ENCODE results near the gene ACER2.
"Not testable (repeated sequence)": the region's sequence is repeated elsewhere in the genome, so short reads cannot be mapped to it uniquely, and the experiment has no call there.

The ACER2 gene

GRCh38 chr9:19409401-19410194 is 789 bp downstream of the ACER2 start:
- DNase-seq: no peak

- no peak for DNase-seq
Measured at GRCh38 chr9:19410195-19410503, 1.3 kb downstream of the ACER2 start.

GRCh38 chr9:19410594-19410993 is 1.8 kb downstream of the ACER2 start:
- no peak for DNase-seq

- no peak for DNase-seq
Measured at GRCh38 chr9:19411316-19411715, 2.5 kb downstream of the ACER2 start.

- not testable (repeated sequence) for DNase-seq
Measured at GRCh38 chr9:19413456-19413855, 4.6 kb downstream of the ACER2 start.

DNA sequence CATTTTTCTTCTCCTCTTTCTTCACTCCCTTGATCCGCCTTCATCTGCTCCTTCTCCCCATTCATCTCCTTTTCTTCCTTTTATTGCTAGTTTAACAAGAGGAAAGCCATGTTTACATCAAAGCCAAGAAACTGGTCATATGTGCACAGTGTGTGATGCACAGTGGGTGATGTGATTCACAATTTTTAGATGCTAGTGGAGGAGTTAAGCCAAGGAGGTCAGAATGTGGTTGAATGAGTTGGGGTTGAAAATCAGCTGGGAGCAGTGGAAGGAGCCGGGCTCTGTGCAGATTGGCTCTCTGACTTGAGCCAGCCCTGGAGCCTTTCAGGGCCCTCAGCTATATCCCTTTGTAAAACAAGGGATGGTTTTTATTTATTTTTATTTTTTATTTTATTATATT is 7.3 kb downstream of the ACER2 start:
- DNase-seq: no peak

DNA sequence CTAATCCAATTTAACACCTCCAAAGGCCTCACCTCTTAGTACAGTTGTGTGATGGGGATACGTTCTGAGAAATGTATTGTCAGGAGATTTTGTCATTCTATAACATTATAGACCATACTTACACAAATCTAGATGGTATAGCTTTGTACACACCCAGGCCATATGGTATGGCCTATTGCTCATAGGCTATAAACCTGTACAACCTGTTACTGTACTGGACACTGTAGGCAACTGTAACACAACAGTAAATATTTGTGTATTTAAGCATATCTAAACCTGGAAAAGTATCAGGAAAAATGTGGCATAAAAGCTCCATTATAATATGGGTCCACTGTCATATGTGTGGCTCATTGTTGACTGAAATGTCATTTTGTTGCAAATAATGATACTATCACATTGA is 12.1 kb downstream of the ACER2 start:
- DNase-seq: no peak

DNA sequence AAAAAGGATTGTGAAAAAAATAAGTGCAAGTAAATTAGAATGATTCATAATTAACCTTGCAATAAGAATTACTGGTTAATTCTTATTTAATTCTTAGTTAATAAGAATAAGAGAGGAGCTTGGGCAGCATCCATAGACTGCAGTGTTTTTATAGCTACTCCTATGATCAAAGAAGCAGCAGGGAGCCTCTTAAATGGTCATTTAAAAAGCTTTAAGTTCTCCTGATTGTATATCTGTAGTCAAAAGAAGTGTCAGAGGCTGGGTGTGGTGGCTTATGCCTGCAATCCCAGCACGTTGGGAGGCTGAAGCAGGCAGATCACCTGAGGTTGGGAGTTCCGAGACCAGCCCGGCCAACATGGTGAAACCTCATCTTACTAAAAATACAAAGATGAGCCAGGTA is 14.4 kb downstream of the ACER2 start:
- DNase-seq: no peak

DNA sequence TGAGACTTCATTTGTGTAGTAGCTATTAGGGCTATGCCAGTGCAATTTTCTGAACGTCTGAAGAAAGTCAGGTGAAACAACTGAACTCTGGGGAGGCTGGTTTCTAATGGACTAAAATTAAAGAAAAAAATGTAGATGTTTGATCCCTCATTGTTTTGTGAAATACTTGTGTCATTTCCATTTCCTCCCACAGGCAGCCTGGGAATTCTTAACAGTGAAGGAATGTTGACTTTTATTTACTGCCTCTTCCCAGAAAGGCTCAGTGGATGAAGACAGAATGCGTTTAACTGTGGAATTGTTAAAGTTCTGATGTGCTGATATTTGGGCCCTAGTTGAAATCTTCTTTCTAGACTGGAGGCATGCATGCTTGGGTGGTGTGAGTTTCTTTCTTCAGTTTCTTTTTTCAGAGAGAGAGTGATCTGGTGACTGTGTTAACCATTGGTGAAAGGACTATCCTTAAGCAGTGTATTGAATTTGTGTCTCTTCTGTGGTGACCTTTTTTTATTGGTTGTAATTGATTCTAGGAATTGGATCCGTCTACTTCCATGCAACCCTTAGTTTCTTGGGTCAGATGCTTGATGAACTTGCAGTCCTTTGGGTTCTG is 15.5 kb downstream of the ACER2 start:
- no peak for DNase-seq

DNA sequence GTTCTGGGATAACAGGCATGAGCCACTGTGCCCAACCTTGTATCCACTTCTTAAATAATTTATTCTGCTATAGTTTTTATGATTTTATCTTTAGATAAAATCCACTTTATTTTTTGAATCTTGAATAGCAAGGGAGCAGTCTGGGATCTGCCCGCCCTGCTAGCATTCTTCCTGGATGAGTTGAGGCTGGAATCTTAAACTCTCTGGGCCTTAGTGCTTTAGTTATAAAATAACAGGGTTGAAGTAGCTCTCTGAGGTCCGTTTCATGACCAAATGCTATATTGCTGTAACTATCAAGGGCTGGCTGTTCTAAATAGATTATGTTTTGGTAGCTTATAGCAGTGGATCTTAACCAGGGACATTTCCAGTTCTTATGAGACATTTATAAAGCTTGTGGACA is 20.8 kb downstream of the ACER2 start:
- no peak for DNase-seq

DNA sequence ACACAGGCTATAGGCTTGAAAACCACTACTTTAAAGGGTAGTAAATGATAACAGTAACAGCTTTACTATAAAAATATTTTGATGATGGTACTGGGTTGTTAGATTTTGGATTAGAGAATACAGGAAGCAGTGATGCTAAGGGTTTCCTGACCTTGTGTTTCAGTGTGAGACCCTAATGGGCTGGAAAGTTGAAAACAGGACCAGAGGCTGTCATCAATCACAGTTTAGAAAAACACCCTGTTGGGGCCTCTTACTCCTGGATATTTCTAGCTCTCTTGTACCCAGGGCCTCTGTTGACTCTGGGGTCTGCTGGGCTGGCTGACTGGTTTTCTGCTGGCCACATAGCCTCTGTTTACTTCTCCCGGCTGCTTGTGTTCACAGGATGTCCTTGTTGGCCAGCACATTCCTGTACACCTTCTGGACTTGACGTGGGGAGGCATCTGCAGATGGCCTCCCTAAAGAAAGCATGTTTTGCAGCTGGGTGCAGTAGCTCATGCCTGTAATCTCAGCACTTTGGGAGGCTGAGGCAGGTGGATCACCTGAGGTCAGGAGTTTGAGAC is 21.5 kb downstream of the ACER2 start:
- no peak for DNase-seq

DNA sequence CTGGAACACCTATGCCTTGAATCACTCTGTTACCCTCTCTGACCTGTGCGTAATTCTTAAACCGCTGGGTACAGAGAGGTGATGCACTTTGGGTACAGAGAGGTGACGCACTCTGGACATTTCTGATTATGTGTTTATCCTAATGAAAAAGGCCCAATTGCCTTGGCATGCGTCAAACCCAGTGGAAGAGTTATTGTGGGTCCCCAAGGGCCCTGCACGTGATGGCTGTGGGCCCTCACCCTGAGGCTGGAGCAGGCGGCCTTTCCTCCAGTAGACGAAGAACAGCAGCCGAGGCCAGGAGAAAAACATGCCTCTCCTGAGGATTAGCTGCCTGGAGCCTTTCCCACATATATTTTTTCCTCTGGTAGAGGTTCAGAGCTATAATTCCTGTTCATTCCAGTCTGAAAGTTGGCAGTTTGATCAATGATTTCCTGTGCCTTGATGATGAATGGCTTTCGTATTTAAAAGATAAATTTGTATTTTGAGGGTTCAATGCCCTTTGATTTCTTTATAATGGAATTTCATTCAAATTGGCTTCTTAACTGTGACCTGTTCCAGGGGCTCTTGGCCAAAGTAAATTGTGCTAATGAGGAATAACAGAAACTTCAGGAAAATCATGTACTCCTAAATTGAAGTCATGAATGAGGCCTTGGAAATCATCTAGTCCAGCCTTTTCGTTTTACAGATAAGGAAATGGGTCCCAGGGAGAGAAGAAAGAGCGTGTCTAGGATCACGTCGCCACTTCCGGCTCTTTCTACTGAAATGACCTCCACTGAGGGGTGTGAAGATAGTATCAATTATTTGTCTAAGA is 22.8 kb downstream of the ACER2 start:
- DNase-seq: no peak

- no peak for DNase-seq
Measured at GRCh38 chr9:19432473-19432872, 23.7 kb downstream of the ACER2 start.

DNA sequence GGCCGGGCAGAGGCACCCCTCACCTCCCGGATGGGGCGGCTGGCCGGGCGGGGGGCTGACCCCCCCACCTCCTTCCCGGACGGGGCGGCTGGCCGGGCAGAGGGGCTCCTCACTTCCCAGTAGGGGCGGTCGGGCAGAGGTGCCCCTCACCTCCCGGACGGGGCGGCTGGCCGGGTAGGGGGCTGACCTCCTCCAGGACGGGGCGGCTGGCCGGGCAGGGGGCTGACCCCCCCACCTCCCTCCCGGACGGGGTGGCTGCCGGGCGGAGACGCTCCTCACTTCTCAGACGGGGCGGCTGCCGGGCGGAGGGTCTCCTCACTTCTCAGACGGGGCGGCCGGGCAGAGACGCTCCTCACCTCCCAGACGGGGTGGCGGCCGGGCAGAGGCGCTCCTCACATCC is 24.9 kb downstream of the ACER2 start:
- DNase-seq: not testable (repeated sequence)

- DNase-seq: no peak
Measured at GRCh38 chr9:19440376-19440775, 31.6 kb downstream of the ACER2 start.

DNA sequence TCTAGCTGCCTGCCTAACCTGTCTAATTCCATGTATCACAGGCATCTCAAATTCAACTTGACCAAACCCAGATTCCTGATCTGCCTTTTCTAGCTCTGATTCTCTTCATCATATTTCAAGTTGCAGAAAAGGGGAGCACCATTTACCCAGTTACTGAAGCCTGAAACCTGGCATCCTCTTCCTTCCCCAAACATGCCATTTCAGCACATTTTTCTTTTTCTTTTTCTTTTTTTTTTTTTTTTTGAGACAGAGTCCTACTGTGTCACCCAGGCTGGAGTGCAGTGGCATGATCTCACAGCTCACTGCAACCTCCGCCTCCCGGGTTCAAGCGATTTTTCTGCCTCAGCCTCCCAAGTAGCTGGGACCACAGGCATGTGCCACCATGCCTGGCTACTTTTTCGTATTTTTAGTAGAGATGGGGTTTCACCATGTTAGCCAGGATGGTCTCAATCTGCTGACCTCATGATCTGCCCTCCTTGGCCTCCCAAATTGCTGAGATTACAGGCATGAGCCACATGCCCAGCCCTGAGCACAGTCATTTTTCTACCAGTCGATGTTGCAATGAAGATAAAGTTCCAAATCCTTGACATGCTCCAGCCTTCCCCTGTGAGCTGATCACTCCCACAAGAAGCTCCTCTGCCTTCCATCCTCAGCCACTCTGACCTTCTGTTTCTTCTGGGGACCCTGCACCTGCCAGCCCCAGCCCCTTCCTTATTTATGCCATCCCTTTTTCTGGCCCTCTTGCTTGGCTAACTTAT is 32.2 kb downstream of the ACER2 start:
- no peak for DNase-seq

- no peak for DNase-seq
Measured at GRCh38 chr9:19441730-19442129, 32.9 kb downstream of the ACER2 start.

GRCh38 chr9:19442240-19442639 is 33.4 kb downstream of the ACER2 start:
- no peak for DNase-seq

DNA sequence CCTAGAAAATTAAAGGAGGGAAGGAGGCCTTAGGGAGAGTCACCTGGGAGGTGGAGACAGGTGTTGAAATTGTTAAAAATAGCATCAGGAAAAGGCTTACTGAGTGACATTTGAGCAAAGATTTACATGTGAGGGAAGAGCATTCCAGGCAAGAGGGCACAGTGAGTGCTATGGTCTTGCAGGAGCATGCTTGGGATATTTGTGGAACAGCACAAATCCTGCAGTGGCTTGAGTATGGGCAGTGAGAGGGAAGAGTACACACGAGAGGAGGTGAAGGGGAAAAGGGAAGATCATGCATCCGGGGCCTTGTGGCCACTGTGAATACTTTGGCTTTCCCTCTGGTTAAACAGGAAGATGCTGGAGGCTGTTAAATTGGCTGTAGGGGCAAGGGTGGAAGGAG is 36.6 kb downstream of the ACER2 start:
- no peak for DNase-seq

GRCh38 chr9:19446361-19446861 is 37.6 kb downstream of the ACER2 start:
- no peak for DNase-seq

DNA sequence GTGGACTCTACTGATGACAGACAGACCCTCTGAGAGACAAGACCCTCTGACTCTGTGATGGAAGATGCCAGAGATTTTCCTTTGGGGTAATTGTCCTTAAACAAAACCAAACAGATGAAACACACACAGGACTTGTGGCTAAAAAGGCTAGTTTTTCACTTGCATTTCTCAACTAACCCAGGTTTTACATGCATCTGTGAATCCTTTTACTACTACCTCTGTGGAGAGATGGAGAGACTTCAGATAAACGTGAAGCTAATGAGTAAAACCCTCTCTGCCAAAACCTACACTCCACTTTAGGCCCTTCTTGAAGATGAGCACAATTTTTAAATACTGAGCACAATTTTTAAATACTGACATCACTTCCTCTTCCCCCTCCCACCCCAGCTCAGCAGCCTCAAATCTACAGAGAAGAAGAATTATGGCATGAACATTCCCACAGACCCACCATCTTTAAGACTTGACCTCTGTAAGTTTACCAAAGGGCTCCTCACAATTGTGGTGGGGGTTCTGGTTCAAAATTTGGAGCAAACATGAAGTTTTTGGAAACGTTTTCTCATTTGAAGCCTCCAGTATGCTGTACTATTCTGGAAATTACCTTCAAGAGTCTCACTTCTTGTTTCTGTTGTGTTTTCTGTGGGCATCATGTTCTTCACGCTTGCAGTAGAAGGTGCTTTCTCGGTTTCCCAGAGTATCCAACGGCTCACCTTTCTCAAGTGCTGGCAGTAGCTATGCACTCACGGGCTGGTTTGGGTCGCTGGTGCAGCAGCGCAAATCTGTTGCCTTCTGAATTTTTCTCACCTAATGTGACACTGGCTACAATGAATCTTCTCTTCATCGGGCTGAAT is 42.7 kb downstream of the ACER2 start:
- DNase-seq: no peak

- no peak for DNase-seq
Measured at GRCh38 chr9:19456426-19456825, 47.6 kb downstream of the ACER2 start.

Data from NK-92 treated with Interleukin-12 subunit alpha and Interleukin-12 subunit beta, amount 100 ng/mL, for 24 hours (cell line).